Duodenal mucosa (tissue), 2 donors: ENCODE results near the gene REEP2.
"Not testable (repeated sequence)": the region's sequence is repeated elsewhere in the genome, so short reads cannot be mapped to it uniquely, and the experiment has no call there.

Source experiments
- H3K27ac ChIP-seq: one replicate; pipeline ENCODE4 v1.7.0; 2013; ENCODE audit warnings: low read depth, low read length
- H3K27me3 ChIP-seq, 2 donors: one replicate each; pipeline ENCODE4 v1.7.0; 2013; ENCODE audit warnings: low read length in 2 of 2, control low read depth in 1 of 2; ENCODE audit not compliant: insufficient read depth in 2 of 2, control insufficient read depth in 1 of 2
- H3K36me3 ChIP-seq, 2 donors: one replicate each; pipeline ENCODE4 v1.7.0; 2013; ENCODE audit warnings: low read length in 2 of 2, control low read depth in 1 of 2; ENCODE audit not compliant: insufficient read depth in 2 of 2, control insufficient read depth in 1 of 2
- H3K4me1 ChIP-seq, 2 donors: one replicate each; pipeline ENCODE4 v1.7.0; 2013; ENCODE audit warnings: low read length in 2 of 2, control low read depth in 1 of 2; ENCODE audit not compliant: insufficient read depth in 2 of 2, control insufficient read depth in 1 of 2
- H3K4me3 ChIP-seq, 2 donors: one replicate each; pipeline ENCODE4 v1.7.0; 2013; ENCODE audit warnings: low read length in 2 of 2, low read depth in 1 of 2
- H3K9ac ChIP-seq, 2 donors: one replicate each; pipeline ENCODE4 v1.7.0; 2013; ENCODE audit warnings: low read length in 2 of 2, low read depth in 1 of 2
- H3K9me3 ChIP-seq, 2 donors: one replicate each; pipeline ENCODE4 v1.7.0; 2013; ENCODE audit warnings: low read length in 2 of 2, control low read depth in 1 of 2; ENCODE audit not compliant: control insufficient read depth in 1 of 2

REEP2 gene, protein sequence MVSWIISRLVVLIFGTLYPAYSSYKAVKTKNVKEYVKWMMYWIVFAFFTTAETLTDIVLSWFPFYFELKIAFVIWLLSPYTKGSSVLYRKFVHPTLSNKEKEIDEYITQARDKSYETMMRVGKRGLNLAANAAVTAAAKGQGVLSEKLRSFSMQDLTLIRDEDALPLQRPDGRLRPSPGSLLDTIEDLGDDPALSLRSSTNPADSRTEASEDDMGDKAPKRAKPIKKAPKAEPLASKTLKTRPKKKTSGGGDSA

DNA sequence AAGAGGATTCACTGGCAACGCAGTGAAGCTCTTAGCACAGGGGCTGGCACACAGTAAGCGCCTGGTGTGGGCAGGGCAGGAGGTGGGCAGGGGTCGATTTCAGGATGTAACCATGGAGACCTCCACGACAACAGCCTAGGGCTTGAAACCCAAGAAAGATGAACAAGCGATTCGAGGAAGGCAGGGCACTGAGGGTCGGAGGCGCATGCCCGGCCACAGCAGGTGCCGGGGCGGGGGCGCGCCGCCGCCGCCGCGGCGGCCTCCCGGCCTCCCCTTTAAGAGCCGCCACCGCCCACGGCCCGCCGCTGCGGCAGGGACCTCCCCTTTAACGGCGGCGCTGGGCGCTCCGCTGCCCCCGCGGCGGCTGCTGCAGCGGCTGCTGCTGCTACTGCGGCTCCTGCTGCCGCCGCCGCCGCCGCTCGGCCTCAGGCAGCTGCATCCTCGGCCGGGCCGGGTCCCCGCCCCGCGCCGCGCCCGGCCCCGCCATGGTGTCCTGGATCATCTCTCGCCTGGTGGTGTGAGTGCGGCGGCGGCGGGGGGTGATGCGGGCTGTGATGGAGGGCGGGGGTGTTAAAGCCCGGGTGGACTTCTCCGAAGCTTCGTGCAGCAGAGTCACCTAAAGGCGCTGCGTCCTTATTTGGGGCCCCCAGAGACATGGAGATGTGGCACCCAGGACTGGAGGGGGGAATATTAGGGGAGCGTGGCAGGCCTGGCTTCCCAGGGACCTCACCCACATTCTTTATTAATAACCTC, at the start of gene REEP2:
REEP2 (plus strand) TSS at position 334 of the 753 bp plus-strand sequence; CDS start at position 486, 152 bp downstream.
- peak within 1 kb of the TSS in 1 of 2 donors; percentile 41 for H3K9ac ChIP-seq
- H3K4me3 ChIP-seq = peak within 1 kb of the TSS; percentile 50 to 51
- H3K36me3 ChIP-seq = peaks cover 14 to 26% of the 10 kb centered on the region in 2 donors
- H3K27me3 ChIP-seq = peaks cover 0 to 3% of the 10 kb centered on the region in 2 donors
- H3K27ac ChIP-seq = no peak within 1 kb of the TSS
- H3K4me1 ChIP-seq = peaks cover 0 to 7% of the 10 kb centered on the region in 2 donors
- H3K9me3 ChIP-seq = no peaks in the 10 kb centered on the region

DNA sequence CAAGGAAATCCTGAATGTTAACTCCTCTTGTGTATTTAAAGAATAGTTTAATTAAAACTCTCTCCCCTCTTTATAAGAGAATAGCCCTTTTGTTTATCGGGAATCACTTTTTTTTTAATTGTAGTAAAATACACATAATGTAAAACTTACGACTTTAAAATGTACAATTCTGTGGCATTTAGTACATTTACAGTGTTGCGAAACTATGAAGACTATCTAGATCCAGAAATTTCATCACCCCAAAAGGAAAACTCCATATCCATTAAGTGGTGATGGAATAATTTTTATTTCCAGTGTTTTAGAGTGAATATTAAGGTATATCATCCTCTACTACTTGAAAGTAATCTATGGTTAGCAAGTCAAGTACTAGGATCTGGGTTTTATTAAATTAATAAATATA, 49.5 kb upstream of the REEP2 start:
- Histone ChIP-seq H3K9me3 (no peaks in the 10 kb centered on the region), H3K36me3 (peaks cover 37 to 74% of the 10 kb centered on the region in 2 donors), H3K4me3 (no peak overlapping the region), H3K4me1 (no peaks in the 10 kb centered on the region), H3K9ac (no peak overlapping the region), H3K27me3 (no peaks in the 10 kb centered on the region), H3K27ac (no peak overlapping the region)

DNA sequence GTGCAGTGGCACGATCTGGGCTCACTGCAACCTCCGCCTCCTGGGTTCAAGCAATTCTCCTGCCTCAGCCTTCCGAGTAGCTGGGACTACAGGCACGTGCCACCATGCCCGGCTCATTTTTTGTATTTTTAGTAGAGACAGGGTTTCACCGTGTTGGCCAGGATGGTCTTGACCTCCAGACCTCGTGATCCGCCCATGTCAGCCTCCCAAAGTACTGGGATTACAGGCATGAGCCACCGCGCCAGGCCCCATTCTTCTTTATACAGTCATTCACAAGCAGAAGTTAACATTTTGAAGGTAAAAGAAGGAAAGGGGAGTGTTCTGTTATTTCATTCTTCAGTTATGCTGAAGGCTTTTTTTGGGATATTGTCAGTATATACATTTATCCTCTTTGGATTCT, 48.9 kb upstream of the REEP2 start:
- H3K4me1 ChIP-seq, H3K27me3 ChIP-seq, H3K9ac ChIP-seq, H3K27ac ChIP-seq, H3K4me3 ChIP-seq, H3K9me3 ChIP-seq: not testable (repeated sequence)
- H3K36me3 ChIP-seq = peaks cover 41 to 77% of the 10 kb centered on the region in 2 donors

GRCh38 chr5:138391859-138392386, 46.9 kb upstream of the REEP2 start:
- H3K9ac ChIP-seq = no peak overlapping the region
- H3K27ac ChIP-seq = no peak overlapping the region
- no peaks in the 10 kb centered on the region for H3K27me3 ChIP-seq
- H3K9me3 ChIP-seq = no peaks in the 10 kb centered on the region
- peaks cover 42 to 69% of the 10 kb centered on the region in 2 donors for H3K36me3 ChIP-seq
- no peak overlapping the region for H3K4me3 ChIP-seq
- no peaks in the 10 kb centered on the region for H3K4me1 ChIP-seq

GRCh38 chr5:138402640-138403039, 36.2 kb upstream of the REEP2 start:
- no peaks in the 10 kb centered on the region for H3K27me3 ChIP-seq
- H3K4me3 ChIP-seq = no peak overlapping the region
- no peaks in the 10 kb centered on the region for H3K4me1 ChIP-seq
- H3K27ac ChIP-seq = no peak overlapping the region
- H3K9me3 ChIP-seq = no peaks in the 10 kb centered on the region
- H3K9ac ChIP-seq = no peak overlapping the region
- peaks cover 30 to 64% of the 10 kb centered on the region in 2 donors for H3K36me3 ChIP-seq

DNA sequence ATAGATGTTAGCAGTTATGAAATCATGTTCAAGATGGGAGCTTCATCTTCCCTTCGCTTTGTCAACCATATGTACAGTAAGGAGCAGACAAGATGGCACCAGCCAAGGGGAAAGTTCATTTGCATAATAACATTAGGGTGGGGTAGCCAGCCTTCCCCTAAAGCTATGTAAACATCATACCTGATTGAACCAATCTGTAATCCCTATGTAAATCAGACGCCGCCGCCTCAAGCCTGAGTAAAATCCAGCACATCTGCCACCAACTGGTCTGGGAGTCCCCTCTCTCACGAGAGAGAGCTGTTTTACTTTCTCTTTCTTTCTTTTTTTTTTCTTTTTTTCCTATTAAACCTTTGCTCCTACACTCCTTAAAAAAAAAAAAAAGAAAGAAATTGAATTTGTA, 30.8 kb upstream of the REEP2 start:
- H3K9ac ChIP-seq = no peak overlapping the region
- peaks cover 18 to 37% of the 10 kb centered on the region in 2 donors for H3K36me3 ChIP-seq
- H3K27me3 ChIP-seq = no peaks in the 10 kb centered on the region
- H3K4me1 ChIP-seq = no peaks in the 10 kb centered on the region
- no peaks in the 10 kb centered on the region for H3K9me3 ChIP-seq
- H3K4me3 ChIP-seq = no peak overlapping the region
- H3K27ac ChIP-seq = no peak overlapping the region

DNA sequence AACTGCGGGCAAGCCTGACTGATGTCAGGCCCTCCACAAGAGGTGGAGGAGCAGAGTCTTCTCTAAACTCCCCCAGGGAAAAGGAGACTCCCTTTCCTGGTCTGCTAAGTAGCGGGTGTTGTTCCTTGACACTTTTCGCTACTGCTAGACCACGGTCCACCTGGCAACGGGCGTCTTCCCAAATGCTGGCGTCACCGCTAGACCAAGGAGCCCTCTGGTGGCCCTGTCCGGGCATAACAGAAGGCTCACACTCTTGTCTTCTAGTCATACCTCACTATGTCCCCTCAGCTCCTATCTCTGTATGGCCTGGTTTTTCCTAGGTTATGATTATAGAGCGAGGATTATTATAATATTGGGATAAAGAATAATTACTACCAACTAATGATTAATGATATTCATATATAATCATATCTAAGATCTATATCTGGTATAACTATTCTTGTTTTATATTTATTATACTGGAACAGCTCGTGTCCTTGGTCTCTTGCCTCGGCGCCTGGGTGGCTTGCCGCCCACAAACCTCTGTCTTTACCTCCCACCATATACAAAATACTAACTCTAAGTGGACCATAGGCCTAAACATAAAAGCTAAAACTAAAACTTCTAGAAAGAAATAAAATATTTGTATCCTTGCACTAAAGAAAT, 27.7 kb upstream of the REEP2 start:
- H3K36me3 ChIP-seq = peaks cover 19 to 50% of the 10 kb centered on the region in 2 donors
- H3K27me3 ChIP-seq, H3K27ac ChIP-seq, H3K4me1 ChIP-seq, H3K9me3 ChIP-seq, H3K9ac ChIP-seq, H3K4me3 ChIP-seq: not testable (repeated sequence)

- Histone ChIP-seq H3K27ac (no peak overlapping the region), H3K9me3 (no peaks in the 10 kb centered on the region), H3K4me3 (no peak overlapping the region), H3K27me3 (no peaks in the 10 kb centered on the region), H3K4me1 (no peaks in the 10 kb centered on the region), H3K36me3 (peaks cover 46 to 91% of the 10 kb centered on the region in 2 donors), H3K9ac (no peak overlapping the region)
Observed at GRCh38 chr5:138418444-138418843, 20.4 kb upstream of the REEP2 start.

DNA sequence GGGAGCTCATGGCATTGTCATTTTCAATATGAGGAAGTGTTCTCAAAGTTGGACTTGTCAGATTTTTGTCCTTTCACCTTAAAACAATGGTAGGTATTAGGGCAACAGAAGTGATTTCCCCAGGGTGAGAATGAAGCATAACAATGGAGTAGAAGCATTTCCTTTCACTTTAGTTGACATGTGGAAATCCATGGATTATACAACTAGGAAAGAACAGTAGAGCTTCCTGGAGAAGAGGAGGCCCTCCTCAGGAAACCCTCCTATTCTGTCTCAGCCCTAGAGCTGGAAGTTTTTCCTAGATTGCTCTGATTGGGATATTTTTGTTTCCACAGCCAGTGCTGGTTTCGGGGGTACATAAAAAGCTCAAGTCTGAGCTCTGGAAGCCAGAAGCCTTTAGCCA, 13.8 kb upstream of the REEP2 start:
- no peaks in the 10 kb centered on the region for H3K4me1 ChIP-seq
- H3K4me3 ChIP-seq = no peak overlapping the region
- H3K27ac ChIP-seq = no peak overlapping the region
- peaks cover 46 to 93% of the 10 kb centered on the region in 2 donors for H3K36me3 ChIP-seq
- H3K27me3 ChIP-seq = no peaks in the 10 kb centered on the region
- no peak overlapping the region for H3K9ac ChIP-seq
- H3K9me3 ChIP-seq = no peaks in the 10 kb centered on the region

DNA sequence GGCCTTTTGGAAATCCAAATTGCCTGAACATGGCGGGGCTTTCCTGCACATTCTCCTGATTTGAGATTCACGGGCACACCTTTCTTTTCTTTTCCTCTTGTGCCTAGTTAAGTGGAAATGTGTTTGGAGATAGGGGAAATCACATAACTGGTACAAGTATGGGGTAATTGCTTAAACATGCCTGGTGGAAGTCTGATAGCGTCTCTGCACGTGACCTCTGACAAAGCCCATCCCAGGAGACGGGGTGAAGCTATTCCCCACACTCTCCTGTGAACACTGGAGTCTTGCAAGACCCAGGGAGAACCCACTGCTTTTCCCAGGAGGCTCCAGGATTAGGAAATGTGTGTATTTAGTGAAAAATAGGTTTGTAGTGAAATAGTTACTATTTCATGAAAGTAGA, 2.9 kb upstream of the REEP2 start:
- H3K4me1 ChIP-seq = peaks cover 0 to 7% of the 10 kb centered on the region in 2 donors
- H3K4me3 ChIP-seq = no peak overlapping the region
- no peak overlapping the region for H3K27ac ChIP-seq
- H3K36me3 ChIP-seq = peaks cover 26 to 51% of the 10 kb centered on the region in 2 donors
- H3K9ac ChIP-seq = no peak overlapping the region
- H3K9me3 ChIP-seq = no peaks in the 10 kb centered on the region
- peaks cover 0 to 3% of the 10 kb centered on the region in 2 donors for H3K27me3 ChIP-seq
